Transverse colon (tissue), 4 donors: ENCODE data around the gene TGFBR2. TPM values are rescaled to one million over a fixed set of nuclear protein-coding genes. Genes with fewer than 3 reads are reported as not detected.

Experiments used
- DNase-seq: peaks from one replicate; pipeline ENCODE4 v3.0.0-alpha.2; 2019
- H3K27ac ChIP-seq, 4 donors: fragments of 200-600 bp; sonication (generic); 2 replicates each; pipeline ENCODE4 v1.5.1; 2016 to 2018; ENCODE audit warnings: inconsistent platforms in 4 of 4
- H3K27me3 ChIP-seq: fragments of 200-600 bp; sonication (generic); 2 replicates; pipeline ENCODE4 v1.5.1; 2017; ENCODE audit warnings: inconsistent platforms
- H3K36me3 ChIP-seq, 4 donors: fragments of 200-600 bp; sonication (generic); 2 replicates each; pipeline ENCODE4 v1.5.1; 2017 to 2019; ENCODE audit warnings: inconsistent platforms in 4 of 4
- H3K4me1 ChIP-seq, 4 donors: fragments of 200-600 bp; sonication (generic); 2 replicates each; pipeline ENCODE4 v1.5.1; 2017 to 2020; ENCODE audit warnings: inconsistent platforms in 4 of 4
- H3K4me3 ChIP-seq, 4 donors: fragments of 200-600 bp; sonication (generic); 1 replicate in 1 of 4; 2 replicates in 3 of 4; pipeline versions ENCODE4 v1.5.1 to v1.6.1; 2017 to 2019; ENCODE audit warnings: inconsistent platforms in 4 of 4
- H3K9me3 ChIP-seq, 2 donors: fragments of 200-600 bp; sonication (generic); 2 replicates each; pipeline ENCODE4 v1.5.1; 2017 to 2019; ENCODE audit warnings: inconsistent platforms in 2 of 2
- EP300 ChIP-seq: sonication (generic); formaldehyde crosslinking; IDR thresholded peaks from one replicate; pipeline ENCODE4 v1.6.1; 2017; ENCODE audit warnings: antibody characterized with exemption, low read depth
- POLR2A ChIP-seq: fragments of 450-650 bp; IDR thresholded peaks from one replicate; pipeline ENCODE4 v1.6.1; 2016; ENCODE audit warnings: antibody characterized with exemption, mild to moderate bottlenecking, moderate library complexity
- POLR2AphosphoS5 ChIP-seq, 3 donors: sonication (generic); formaldehyde crosslinking; IDR thresholded peaks; one replicate each; pipeline ENCODE4 v1.6.1; 2016; ENCODE audit warnings: antibody characterized with exemption in 3 of 3
- WGBS, 2 donors: methylation state at CpG; one replicate each; pipeline ENCODE4 v1.1.5; 2018; ENCODE audit warnings: low coverage in 1 of 2; 5-methylcytosine and 5-hydroxymethylcytosine counted together
- in situ Hi-C, 4 donors: fragments of 200-750 bp; cut with MboI; loops; one replicate each; pipeline versions ENCODE4 v1.15.0 to v1.15.1; 2017; ENCODE audit warnings: low sequenced_read_pairs in 3 of 4, low pct_ligation_motif_present in 1 of 4, low pct_unique_long_range_greater_than_20kb in 1 of 4
- intact Hi-C: fragments of 100-400 bp; cut with DNase I; formaldehyde crosslinking; loops from one replicate; pipeline ENCODE4 v1.15.1; 2023; ENCODE audit warnings: low total_unique reads
- total RNA-seq, 4 donors: library from RNA; depleted of rRNA; stranded (reverse); fragments of >200 nt; gene quantifications; one replicate each; pipeline ENCODE4 v1.1.0, GENCODE V29; 2016
- TF ChIP-seq, protein P1 (sequence below), 5 experiments: fragments of 200-600 bp in 3 of 5; fragments of 450-650 bp in 2 of 5; sonication (generic) in 3 of 5; IDR thresholded peaks; 1 replicate in 2 of 5; 2 replicates in 3 of 5; pipeline ENCODE4 v1.5.1; 2016 to 2017; ENCODE audit warnings: antibody characterized with exemption in 5 of 5, inconsistent platforms in 3 of 5, mild to moderate bottlenecking in 2 of 5, moderate library complexity in 1 of 5

TGFBR2 gene
- total RNA-seq, 4 donors from 2014 or later = 63.2 to 179 (median 98.5) TPM

DNA sequence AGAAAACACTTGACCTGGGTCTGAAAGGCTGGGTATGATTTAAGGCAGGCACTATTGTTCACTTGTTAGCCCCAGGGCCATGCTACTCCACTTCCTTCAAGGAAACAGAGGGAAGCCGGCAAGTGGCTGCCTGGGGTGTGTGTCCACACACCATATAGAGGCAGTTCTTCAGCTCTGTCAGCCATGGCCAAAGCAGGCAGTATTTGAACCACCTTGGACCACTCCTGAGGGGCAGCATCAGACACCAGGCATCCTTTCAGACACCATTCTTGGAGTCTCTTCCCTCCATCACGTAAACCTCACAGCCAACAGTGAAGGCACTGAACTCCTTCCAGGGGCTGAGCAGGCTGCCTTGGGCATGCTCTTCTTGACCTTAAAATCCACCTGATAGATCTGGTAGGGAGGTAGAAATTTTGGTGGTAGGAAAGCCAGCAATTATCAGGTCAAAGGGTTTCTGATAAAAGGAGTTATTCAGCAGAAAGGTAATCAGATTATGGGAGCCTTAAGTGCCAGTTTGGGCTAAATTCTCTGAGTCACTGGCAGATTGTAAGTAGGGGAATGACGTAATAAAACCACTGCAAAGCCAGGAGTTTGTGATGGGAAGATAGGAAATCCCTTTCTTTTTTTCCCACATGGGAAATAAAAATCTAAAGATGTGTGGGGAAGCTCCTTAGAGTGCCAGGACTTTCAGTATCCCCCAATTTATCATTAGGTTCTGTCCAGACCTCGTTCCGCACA, 20.2 kb downstream of the TGFBR2 start:
- no peak for DNase-seq
- Histone ChIP-seq H3K9me3 (no peaks in the 10 kb centered on the region), H3K4me3 (no peak overlapping the region), H3K36me3 (no peaks in the 10 kb centered on the region), H3K4me1 (peaks cover 34 to 95% (median 54%) of the 10 kb centered on the region in 4 donors), H3K27ac (peak overlapping the region; percentile 34 to 67 (median 60)), H3K27me3 (no peaks in the 10 kb centered on the region)
- WGBS, 2 donors = 75 to 83% methylated on average over 3 to 5 of the region's 5 CpGs
- TF ChIP-seq, protein P1, sequence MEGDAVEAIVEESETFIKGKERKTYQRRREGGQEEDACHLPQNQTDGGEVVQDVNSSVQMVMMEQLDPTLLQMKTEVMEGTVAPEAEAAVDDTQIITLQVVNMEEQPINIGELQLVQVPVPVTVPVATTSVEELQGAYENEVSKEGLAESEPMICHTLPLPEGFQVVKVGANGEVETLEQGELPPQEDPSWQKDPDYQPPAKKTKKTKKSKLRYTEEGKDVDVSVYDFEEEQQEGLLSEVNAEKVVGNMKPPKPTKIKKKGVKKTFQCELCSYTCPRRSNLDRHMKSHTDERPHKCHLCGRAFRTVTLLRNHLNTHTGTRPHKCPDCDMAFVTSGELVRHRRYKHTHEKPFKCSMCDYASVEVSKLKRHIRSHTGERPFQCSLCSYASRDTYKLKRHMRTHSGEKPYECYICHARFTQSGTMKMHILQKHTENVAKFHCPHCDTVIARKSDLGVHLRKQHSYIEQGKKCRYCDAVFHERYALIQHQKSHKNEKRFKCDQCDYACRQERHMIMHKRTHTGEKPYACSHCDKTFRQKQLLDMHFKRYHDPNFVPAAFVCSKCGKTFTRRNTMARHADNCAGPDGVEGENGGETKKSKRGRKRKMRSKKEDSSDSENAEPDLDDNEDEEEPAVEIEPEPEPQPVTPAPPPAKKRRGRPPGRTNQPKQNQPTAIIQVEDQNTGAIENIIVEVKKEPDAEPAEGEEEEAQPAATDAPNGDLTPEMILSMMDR (IDR thresholded peaks at IDR 0.05) = no peak
- TF ChIP-seq EP300 (no peak), POLR2AphosphoS5 (IDR thresholded peaks at IDR 0.05) (no peak), POLR2A (no peak)
- in situ Hi-C loops (loop anchor here in 1 of 4 donors (10.0 kb wide), 1 partner anchor 48 kb away; no protein-coding TSS in a partner anchor), intact Hi-C loops (no loop called here)

DNA sequence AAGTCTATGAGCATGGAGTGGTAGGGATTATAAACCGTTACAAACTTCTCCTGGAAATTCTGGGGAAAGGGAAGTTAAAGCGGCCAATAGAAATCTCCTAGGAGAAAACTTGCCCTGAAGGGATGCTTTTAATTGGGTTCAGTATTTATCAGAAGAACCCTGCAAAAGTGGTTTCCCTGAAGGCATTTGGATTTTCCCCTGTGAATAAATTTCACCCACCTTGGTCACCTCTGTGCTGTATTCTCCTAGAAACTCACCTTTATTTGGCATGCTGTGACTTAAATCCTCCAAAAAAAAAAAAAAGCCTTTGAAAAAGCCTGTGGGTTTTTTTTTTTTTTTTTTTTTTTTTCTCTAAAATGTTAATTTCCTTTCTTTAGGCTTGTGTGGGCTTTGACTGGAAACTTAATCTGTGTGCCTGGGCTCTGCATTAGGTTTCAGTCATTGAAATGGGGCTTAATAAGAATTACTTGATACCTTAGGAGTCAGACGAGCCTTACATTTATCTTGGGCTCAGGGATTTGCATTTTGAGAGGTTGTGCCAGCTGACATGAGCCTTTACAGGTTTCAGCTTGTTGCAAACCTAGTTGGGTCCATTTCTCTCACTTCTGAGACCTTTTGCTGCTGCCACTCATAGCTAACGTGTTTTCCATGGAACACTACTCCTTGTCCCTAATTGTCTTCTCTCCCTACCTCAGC, 22.0 kb downstream of the TGFBR2 start:
- H3K27ac ChIP-seq = peak overlapping the region; percentile 57 to 77 (median 71)
- H3K9me3 ChIP-seq = no peaks in the 10 kb centered on the region
- intact Hi-C loops (no loop called here), in situ Hi-C loops (loop anchor here in 1 of 4 donors (10.0 kb wide), 1 partner anchor 46 kb away; no protein-coding TSS in a partner anchor)
- no peak overlapping the region for H3K4me3 ChIP-seq
- H3K4me1 ChIP-seq = peaks cover 40 to 99% (median 61%) of the 10 kb centered on the region in 4 donors
- no peak for DNase-seq
- H3K36me3 ChIP-seq = no peaks in the 10 kb centered on the region
- TF ChIP-seq, protein P1 (IDR thresholded peaks at IDR 0.05) = no peak
- TF ChIP-seq EP300 (no peak), POLR2A (no peak), POLR2AphosphoS5 (IDR thresholded peaks at IDR 0.05) (no peak)
- no peaks in the 10 kb centered on the region for H3K27me3 ChIP-seq
- WGBS, 2 donors = 68 to 80% methylated on average over 4 of the region's 4 CpGs

DNA sequence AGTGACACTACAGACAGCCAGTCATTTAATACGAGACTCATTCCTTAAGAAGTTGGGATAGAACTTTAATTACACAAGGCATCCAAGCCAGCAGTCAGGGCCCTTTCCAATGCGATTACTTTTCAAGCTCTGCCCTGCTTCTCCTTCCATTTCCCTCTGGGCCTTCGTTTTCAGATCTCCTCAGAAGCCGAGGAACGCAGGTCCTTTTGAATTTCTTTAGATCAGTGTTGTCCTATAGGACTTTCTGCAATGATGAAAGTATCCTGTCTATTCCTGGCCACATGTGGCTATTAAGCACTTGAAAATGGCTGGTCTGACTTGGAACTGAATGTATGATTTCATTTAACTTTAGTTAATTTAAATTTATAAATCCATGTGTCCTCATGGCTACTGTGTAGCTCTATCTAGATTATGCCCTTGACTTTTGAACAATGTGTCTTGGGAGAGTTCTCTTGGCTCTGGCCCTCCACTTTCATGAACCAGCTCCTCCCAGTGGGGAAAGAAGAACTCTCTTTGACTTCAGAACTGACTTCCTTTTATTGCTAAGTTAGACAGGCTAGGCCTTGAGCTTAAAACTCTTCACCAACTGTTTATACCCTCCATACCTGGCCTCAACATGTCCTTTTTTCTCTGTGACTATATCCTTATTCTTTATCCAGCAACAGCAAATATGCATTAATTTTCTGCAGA, 22.6 kb downstream of the TGFBR2 start:
- H3K4me3 ChIP-seq = no peak overlapping the region
- intact Hi-C loops (no loop called here), in situ Hi-C loops (loop anchor here in 1 of 4 donors (10.0 kb wide), 1 partner anchor 46 kb away; no protein-coding TSS in a partner anchor)
- H3K4me1 ChIP-seq = peaks cover 40 to 99% (median 62%) of the 10 kb centered on the region in 4 donors
- no peaks in the 10 kb centered on the region for H3K36me3 ChIP-seq
- TF ChIP-seq POLR2AphosphoS5 (IDR thresholded peaks at IDR 0.05) (no peak), EP300 (no peak), POLR2A (no peak)
- TF ChIP-seq, protein P1 (IDR thresholded peaks at IDR 0.05) = peak in 4 of 5 experiments; percentile 6 to 32 (median 18)
- H3K27me3 ChIP-seq = no peaks in the 10 kb centered on the region
- WGBS, 2 donors = 77 to 80% methylated on average over 1 to 5 of the region's 5 CpGs
- H3K9me3 ChIP-seq = no peaks in the 10 kb centered on the region
- no peak for DNase-seq
- H3K27ac ChIP-seq = peak overlapping the region; percentile 57 to 77 (median 71)

DNA sequence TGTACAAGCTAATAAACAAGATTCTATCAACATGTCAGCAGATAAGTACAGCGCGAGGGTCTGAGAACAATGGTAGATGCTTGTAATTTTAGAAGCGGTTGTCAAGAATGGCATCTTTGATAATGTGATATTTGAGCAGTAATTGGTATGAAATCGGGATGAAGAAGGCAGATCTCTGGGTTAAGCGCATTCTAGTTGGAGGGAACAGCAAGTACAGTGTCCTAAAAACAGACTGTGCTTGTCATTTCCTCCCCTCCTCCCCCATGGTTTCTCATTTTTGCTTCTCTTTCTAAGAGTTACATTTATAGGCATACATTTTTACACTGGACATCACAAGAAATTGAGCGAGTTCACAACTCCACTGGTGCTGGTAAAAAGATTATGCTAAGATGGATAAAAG, 23.3 kb downstream of the TGFBR2 start:
- Histone ChIP-seq H3K36me3 (no peaks in the 10 kb centered on the region), H3K27me3 (no peaks in the 10 kb centered on the region), H3K9me3 (no peaks in the 10 kb centered on the region), H3K4me1 (peaks cover 40 to 99% (median 65%) of the 10 kb centered on the region in 4 donors), H3K27ac (peak overlapping the region; percentile 57 to 77 (median 71)), H3K4me3 (no peak overlapping the region)
- 71 to 76% methylated on average over 6 of the region's 6 CpGs for WGBS, 2 donors
- in situ Hi-C loops (loop anchor here in 1 of 4 donors (10.0 kb wide), 1 partner anchor 45 kb away; no protein-coding TSS in a partner anchor), intact Hi-C loops (no loop called here)
- no peak for DNase-seq
- TF ChIP-seq POLR2AphosphoS5 (IDR thresholded peaks at IDR 0.05) (no peak), EP300 (no peak), POLR2A (no peak)
- TF ChIP-seq, protein P1 (IDR thresholded peaks at IDR 0.05) = no peak
